Fibroblast of skin of left biceps (primary cell): ENCODE measurements around the gene DPYSL4.

Experiments
- DNase-seq, 2 experiments: peaks; one replicate each; pipeline ENCODE4 v3.0.0-alpha.2; 2013; ENCODE audit warnings: low read depth in 2 of 2

Gene DPYSL4

DNA sequence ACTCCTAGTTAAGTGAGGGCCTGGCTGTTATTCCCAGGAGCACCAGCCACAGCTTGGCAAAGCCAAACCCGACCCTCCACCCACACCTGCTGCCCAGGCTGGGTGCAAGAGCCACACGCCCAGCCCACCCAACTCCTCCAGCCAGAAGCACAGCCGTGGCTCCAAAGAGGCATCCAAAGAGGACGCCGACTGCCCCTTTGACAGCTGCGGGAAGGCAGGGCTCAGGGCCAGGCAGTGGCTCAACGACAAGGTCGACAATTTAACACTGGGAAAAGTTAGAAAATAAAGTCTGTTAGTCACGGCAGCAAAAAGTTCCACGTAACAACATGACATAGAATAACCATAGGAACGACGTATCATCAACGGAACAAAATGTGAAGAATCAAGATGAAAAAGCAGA lies 54.3 kb downstream of the DPYSL4 start:
- DNase-seq, result no peak

DNA sequence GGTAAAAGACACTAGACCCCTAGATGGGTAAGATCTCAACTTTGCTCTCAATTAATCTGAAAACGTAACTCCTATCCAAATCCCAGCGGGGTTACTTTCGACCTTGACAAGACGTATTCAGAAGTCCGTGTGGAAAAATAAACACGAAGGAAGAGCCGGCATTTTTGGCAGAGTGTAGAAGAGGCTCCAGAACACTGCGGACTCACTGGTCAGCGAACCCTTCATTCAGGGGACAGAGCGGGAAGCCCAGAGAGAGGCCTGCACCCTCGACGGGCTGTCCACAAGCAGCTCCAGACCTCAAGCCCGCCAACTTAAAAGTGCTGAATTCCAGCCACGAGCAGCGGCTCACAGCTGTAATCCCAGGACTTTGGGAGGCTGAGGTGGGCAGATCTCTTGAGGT lies 54.7 kb downstream of the DPYSL4 start:
- no peak for DNase-seq

DNA sequence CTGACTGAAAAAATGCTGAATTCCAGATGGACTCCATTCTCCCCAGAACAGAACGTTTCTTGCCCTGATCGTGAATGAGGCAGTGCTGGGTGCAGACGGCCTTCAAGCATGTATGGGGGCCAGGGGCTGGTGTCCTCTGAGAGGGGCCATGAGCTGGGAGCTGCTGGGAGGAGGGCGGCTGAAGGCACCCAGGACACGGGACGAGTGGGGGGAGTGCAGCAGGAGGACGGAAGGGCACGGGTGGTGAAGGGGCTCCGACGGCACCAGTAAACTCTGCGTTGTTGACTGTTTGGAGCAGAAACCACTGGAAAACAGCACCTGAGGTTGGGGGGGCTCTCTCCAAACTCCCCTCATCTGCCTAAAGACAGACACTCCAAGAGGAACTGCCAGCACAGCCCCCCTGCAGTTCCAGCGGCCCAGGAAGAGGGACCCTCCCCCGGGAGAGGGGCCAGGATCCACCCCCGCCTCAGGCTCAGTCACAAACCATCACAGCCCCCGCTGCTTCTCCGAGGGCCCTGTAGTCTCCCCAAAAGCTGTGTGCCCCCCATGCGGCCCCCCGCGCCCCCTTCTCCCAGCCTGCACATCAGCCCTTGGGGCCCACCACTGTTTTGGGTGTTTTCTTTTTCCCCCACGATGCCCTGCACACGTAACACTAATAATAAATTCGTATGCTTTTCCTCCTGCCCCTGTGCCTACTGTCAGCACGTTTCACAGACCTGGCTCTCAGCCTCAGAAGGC lies 55.5 kb downstream of the DPYSL4 start:
- no peak for DNase-seq

DNA sequence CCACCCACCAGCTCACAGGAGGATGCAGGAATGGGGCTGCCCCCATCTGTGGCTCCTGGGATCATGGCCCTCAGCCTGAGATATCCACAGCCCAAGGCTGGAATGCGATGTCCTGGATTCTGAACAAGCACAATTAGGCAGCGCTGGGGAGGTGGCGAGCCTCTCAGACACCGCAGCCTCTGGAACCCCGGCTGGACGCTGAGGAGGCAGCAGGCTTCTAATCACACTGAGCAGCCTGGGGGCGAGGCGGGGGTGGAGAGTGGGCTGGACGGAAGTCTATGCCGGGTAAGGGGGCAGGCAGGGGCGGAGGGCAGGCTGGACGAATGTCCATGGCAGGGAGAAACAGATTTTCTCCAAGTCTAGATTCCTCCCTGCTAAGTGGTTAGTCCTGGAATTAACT lies 56.4 kb downstream of the DPYSL4 start:
- no peak for DNase-seq

DNA sequence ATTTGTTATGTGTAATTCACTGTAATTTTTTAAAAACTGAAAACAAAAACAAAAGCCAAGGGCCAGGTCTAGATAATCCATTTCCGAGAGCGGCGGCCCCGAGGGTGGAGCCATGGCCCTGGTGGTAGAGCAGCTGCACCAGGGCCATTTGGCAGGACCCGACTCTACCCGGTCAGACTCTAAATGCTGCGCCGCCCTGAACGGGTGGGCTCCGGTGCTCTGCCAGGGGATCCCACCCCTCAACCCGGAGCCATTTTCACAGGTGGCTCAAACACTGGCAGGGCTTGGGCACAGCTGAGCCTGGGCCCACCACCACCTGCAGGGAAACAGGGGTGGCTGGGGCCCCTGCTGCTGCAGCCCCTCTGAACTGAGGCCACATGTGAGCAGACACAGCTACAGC lies 56.9 kb downstream of the DPYSL4 start:
- DNase-seq, result no peak

DNA sequence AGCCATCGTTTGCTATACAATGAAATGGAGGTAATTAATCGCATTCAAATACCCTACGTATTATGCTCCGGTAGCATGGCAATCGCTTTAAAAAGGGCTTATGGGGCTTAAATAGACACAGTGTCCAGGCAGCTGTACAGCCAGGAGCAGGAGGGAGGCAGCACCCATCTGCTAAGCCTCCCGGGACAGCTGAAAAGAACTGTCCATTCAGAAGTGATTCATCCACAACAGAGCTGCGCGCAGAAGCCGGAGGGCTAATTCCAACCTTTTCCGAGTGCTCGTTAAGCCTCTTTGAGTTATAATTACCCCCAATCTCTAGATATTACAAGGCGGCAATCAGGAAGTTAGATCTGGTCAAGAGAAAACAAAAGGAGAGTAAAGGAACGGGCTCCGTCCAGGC lies 58.3 kb downstream of the DPYSL4 start:
- no peak for DNase-seq

DNA sequence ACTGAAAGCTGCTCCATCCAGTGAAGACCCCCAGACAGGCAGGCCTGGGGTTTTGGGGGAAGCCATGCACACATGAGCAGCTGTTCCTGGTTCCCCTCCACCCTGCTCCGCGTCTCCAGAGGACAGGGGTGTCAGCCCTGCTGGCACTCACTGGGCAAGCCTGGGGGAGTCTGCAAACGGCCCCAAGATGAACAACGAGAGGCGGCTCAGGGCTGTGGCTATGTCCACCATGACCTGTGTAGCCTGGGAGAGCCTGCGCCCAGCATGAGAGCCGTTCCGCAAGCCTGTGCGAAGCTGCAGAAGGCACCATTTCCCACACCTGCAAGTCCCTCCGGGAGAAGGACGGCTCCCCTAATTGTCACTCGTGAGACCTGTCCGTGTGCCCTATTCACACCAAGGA lies 59.5 kb downstream of the DPYSL4 start:
- DNase-seq, result no peak

DNA sequence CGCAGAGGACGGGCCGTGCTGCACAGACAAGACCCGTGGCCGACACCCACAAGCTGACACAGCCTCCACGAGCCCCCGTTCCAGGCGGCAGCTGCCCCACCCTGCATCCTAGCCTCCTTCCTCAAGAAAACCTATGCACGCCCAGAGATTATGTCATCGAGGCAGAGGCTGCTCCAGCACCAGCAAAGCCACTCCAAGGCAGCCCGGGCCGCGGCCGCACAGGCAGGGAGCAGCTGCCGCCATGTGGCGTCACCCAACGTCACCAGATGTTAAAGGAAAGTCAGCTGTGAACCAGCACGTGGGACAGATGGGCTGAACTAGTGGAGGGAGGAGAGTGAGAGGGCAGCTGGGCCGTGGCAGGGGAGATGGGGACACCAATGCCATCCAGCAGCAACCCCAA lies 61.2 kb downstream of the DPYSL4 start:
- no peak for DNase-seq

DNA sequence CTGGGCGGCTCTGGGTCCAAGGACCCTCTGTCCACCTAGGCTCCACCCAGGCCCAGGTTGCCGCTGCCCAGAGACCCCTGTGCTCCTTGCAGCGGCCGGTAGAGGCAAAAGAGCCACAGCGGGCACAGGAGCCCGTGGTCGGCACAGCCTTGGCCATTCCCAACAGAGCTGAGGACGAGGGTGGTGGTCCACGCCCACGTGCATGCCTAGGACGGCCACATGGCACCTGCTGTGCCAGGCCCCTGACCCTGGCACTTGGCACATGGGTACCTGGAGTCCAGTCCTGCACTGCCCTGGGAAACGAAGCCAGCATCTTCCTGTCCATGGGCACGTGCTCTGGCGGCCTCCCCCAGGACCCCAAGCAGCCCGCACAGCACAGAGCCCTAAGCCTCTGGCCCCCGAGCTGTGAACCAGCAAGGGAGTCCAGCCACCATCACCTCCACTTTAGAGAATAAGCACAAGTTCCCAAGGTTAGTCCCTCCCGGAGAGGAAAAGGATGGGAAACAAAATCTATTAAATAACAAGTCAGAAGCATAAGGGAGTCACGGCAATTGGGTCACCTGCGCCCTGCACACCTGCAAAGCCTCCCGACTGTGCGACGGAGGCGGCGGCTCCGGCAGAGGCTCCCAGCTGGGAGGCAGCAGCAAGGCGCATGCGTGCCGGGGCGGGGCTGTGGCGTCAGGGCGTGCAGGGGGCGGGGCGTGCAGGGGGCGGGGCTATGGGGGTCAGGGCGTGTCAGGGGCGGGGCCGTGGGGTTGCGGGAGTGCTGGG lies 61.9 kb downstream of the DPYSL4 start:
- DNase-seq, result no peak

DNA sequence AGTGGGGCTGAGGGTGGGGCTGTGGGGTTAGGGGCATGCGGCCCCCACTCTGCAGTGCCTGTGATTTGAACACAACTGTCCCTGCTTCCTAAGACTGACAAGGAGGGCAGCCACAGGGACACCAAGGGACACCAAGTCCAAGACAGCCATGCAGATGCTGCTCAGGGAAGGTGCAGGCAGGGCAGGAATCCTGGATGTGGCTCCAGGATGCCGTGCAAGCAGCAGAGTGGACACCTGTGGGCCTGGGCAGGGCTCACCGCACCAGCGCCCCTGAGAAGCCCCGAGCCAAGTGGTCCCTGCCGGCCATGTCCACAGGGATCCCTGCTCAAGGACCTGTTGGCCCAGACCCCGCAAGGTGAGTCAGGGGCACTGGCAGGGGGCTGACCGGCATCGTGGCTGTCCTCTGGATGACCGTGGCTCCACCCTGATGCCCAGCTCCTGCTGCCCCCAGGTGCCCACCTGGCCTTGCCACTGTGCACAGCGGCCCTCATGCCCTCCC lies 62.5 kb downstream of the DPYSL4 start:
- no peak for DNase-seq

DNA sequence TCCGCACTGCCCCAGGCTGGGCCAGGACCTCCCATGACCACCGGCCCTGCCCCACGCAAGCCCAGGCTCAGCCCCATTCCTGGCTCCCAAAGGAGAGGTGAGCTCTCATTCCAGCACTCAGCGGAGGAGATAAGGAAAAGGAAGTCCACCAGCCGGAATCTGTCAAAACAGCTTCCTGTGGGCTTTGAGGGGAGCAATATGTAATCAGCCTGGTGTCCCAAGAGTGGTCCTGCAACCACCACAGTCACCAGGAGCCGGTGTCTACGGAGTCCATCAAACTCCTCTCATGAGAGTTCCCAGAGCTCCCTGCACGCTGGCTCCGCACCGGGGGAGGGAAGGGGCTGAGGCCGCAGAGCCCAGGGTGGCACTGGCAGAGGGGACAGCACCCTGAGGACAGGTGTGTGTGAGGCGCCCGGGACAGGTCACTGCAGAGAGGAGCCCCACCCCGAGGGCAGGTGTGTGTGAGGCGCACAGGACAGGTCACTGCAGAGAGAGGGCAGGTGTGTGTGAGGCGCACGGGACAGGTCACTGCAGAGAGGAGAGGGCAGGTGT lies 63.2 kb downstream of the DPYSL4 start:
- no peak for DNase-seq

DNA sequence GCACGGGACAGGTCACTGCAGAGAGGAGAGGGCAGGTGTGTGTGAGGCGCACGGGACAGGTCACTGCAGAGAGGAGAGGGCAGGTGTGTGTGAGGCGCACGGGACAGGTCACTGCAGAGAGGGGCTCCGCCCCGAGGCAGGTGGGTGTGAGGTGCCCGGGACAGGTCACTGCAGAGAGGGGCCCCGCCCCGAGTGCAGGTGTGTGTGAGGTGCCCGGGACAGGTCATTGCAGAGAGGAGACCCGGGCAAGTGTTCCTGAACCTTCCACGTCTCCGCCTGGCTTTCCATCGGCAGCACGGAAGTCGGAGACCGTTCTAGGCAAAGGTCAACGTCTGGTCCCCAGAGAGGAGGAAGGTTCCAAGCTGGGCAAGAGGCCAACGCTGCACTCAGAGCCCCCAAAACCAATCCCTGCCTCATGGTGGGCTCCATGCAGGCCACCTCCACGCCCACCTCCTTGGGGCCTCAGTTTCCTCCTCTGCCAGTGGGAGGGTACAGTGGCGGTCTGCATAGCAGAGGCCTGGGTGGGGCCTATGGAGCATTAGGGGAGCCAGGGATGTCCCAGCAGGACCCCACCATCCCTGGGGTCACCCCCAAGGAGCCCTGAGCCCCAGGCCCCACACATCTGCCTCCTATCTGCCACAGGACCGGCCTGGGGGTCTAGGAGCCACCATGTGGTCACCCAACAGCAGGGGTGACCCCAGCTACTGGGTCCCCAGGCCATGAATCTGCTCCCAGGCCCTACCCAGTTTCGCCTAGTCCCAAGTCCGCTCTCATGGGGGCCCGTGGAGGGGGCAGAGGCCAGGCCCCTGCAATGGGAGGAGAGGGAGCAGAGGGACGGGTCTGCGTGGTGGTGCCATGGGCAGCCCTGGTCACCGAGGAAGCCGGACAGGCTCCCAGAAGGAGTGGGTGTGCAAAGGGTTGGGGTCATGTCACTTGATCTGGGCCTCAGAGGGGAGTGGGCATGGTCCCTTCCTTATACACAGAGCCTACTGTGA lies 64.0 kb downstream of the DPYSL4 start:
- no peak for DNase-seq

DNA sequence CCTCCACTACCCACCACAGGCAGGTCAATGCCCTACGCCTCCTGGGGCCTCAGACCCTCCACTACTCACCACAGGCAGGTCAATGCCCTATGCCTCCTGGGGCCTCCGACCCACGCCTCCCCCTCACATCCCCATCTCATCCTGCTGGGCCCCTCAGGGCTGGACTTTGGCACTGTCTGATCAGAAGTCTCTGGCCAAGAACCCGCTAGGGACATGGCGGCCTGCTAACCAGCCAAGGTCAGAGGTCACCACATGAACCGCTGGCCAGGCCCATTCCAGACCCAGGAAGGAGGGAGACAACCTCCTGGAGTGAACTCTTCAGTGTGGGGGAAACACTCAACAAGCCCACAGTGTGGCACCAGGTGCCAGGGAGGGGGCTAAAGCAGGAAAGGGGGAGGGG lies 65.2 kb downstream of the DPYSL4 start:
- DNase-seq, result no peak

DNA sequence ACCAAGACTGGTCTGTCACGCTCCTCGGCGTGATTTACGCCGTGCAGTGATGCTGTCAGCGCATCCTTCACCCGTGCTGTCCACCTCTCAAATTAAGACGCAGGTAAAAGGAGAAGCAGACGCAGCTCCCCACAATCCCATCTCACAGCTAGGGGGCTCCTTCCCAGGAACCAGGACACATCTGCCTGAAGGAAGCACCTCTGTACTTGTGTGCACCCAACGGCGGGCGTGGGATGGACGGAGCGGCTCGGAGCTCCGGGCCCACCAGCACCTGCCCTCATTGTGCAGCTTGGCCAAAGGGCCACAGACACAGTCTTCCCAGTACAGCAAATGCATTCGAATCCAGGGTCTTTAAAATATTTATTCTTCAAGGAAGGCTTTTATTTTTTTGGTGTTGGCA lies 65.7 kb downstream of the DPYSL4 start:
- DNase-seq, result no peak

DNA sequence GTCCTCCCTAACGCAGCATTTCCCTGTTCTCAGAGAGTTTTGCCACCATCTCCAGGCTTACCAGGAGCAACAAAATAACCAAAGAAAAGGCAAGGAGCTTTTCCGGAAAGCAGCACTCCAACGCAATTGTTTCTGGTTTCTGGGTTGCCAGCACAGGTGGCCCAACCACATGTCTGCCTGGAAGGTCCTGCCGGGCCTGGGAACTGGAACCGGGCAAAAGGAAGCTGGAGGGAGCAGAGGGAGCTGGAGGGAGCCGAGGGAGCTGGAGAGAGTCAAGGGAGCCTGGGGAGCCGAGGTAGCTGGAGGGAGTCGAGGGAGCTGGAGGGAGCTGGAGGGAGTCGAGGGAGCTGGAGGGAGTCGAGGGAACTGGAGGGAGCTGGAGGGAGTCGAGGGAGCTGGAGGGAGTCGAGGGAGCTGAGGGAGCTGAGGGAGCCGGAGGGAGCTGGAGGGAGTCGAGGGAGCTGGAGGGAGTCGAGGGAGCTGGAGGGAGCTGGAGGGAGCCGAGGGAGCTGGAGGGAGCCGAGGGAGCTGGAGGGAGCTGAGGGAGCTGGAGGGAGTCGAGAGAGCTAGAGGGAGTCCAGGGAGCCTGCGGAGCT lies 66.4 kb downstream of the DPYSL4 start:
- DNase-seq, result no peak

DNA sequence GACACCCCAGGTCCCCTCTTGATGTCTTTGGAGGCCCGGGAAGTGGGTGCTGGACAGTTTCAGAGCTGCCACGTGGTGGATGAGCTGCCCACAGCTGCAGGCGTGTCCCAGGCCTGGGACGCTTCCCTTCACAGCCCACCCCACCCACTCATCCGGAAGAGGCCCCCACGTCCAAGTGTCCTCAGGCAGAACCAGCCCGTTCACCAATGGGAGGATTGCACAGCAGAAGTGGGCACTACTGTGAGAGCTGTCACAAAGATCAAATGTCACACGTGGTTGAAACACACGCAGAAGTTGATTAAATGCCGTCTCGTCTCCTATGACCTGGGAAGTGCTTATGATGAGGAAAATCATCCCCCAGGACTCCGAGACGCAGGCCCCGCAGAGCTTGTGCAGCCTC lies 68.1 kb downstream of the DPYSL4 start:
- DNase-seq, result no peak
